Caki2 (cell line): ENCODE results near the gene SPAST. TPM values are rescaled to one million over a fixed set of nuclear protein-coding genes. Genes with fewer than 3 reads are reported as not detected.

Experiments used
- total RNA-seq: library from RNA; depleted of rRNA; stranded (reverse); fragments of >200 nt; shearing (Covaris generic); gene quantifications from 2 replicates; pipeline ENCODE4 v1.2.3, GENCODE V29; 2014; ENCODE audit warnings: low replicate concordance; rRNA removed

SPAST gene
- total RNA-seq, 1 experiment from 2014 or later = 21.3 TPM

Other genes with a start within 250 kb of the SPAST start
- 33.4 and 43.2 TPM in 2 replicates for gene MEMO1, start 52.5 kb upstream of the SPAST start, total RNA-seq
- 234 and 237 TPM in 2 replicates for gene DPY30, start 23.8 kb upstream of the SPAST start, total RNA-seq
- 22.9 and 25.8 TPM in 2 replicates for gene SLC30A6, start 102.3 kb downstream of the SPAST start, total RNA-seq
- not detected in 2 replicates for gene NLRC4, start 201.3 kb downstream of the SPAST start, total RNA-seq
- 4.7 and 17.6 TPM in 2 replicates for gene YIPF4, start 214.3 kb downstream of the SPAST start, total RNA-seq